GM18520 (cell line): ENCODE data around the gene MVD.

Experiments used
- ATAC-seq: cut with Tn5 transposase; IDR thresholded peaks from one replicate; pipeline ENCODE4 v1.9.1; 2021; ENCODE audit not compliant: unreplicated experiment

The MVD gene

GRCh38 chr16:88627531-88628411, 35.1 kb downstream of the MVD start:
- ATAC-seq, result no peak

GRCh38 chr16:88626646-88627045, 36.2 kb downstream of the MVD start:
- ATAC-seq, result no peak

GRCh38 chr16:88624977-88625576, 37.8 kb downstream of the MVD start:
- ATAC-seq, result no peak

- ATAC-seq, result no peak
These were observed 38.4 kb downstream of the MVD start for GRCh38 chr16:88624481-88624880.

- no peak for ATAC-seq
These were observed 39.0 kb downstream of the MVD start for GRCh38 chr16:88623858-88624257.

GRCh38 chr16:88622866-88623265, 40.0 kb downstream of the MVD start:
- no peak for ATAC-seq

- no peak for ATAC-seq
These were observed 40.8 kb downstream of the MVD start for GRCh38 chr16:88622125-88622524.

- no peak for ATAC-seq
These were observed 42.8 kb downstream of the MVD start for GRCh38 chr16:88619859-88620815.

GRCh38 chr16:88618956-88619667, 43.8 kb downstream of the MVD start:
- ATAC-seq, result no peak

GRCh38 chr16:88618182-88618955, 44.5 kb downstream of the MVD start:
- no peak for ATAC-seq

- ATAC-seq, result no peak
These were observed 45.4 kb downstream of the MVD start for GRCh38 chr16:88617268-88618031.

GRCh38 chr16:88616736-88617135, 46.2 kb downstream of the MVD start:
- ATAC-seq, result no peak

GRCh38 chr16:88616320-88616719, 46.6 kb downstream of the MVD start:
- ATAC-seq, result no peak

GRCh38 chr16:88614818-88615580, 47.9 kb downstream of the MVD start:
- no peak for ATAC-seq

- ATAC-seq, result no peak
These were observed 48.7 kb downstream of the MVD start for GRCh38 chr16:88613911-88614817.

GRCh38 chr16:88613293-88613692, 49.6 kb downstream of the MVD start:
- no peak for ATAC-seq
